ENCODE data around the gene SLIT3.

Gene SLIT3

DNA sequence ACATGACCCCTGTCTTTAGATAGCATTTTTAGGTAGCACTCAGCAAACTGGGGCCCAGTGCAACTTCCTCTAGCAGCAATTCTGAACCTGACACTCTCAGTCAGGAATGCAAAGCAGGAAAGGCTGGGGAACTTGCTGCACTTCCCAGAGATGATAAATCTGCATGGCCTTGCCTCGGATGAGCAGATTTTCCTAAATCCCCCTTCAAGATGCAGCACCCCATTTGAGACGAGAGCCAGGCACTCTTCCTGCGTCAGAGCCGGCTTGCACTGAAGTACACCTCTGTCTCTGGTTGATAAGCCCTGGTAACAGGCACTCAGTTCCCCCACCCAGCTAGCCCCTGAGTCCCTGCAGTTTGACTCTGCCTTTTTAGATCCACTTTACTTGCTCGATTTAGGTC, 425.1 kb downstream of the SLIT3 start:
- DNase-seq (ENCODE audit: low read depth) = no peak
- H3K4me3 ChIP-seq (ENCODE audit: low read depth, low read length) = no peak overlapping the region
- TF ChIP-seq, protein P1, sequence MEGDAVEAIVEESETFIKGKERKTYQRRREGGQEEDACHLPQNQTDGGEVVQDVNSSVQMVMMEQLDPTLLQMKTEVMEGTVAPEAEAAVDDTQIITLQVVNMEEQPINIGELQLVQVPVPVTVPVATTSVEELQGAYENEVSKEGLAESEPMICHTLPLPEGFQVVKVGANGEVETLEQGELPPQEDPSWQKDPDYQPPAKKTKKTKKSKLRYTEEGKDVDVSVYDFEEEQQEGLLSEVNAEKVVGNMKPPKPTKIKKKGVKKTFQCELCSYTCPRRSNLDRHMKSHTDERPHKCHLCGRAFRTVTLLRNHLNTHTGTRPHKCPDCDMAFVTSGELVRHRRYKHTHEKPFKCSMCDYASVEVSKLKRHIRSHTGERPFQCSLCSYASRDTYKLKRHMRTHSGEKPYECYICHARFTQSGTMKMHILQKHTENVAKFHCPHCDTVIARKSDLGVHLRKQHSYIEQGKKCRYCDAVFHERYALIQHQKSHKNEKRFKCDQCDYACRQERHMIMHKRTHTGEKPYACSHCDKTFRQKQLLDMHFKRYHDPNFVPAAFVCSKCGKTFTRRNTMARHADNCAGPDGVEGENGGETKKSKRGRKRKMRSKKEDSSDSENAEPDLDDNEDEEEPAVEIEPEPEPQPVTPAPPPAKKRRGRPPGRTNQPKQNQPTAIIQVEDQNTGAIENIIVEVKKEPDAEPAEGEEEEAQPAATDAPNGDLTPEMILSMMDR (IDR thresholded peaks at IDR 0.05; ENCODE audit: insufficient read depth, low read depth, low read length, missing control alignments) = no peak

DNA sequence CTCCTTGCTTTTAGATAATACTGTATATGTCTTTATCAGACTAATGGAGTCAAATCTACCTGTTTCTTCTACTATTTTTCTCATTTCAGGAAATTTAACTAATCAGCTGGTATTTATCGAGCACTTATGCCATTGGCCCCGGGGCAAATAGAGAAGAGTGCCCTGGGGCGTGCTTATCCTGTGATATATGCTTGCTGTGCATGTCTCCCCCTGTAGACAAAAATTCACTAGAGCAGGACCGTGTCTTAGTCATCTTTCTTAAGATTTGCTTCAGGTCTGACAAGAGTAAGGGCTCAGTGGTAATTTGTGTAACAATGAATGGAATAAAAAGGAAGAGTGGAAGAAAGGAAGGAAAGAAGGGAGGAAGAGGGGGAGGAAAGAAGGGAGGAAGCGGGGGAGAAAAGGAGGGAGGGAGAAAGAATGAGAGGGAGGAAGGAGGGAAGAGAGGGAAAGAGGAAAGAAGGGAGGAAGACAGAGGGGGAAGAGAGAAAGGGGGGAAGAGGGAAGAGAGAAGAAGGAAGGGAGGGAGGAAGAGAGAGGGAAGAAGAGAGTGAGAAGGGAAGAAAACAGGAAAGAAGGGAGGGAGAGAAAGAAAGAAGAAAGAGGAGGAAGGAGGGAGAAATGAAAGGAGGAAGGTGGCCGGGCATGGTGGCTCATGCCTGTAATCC, 426.1 kb downstream of the SLIT3 start:
- TF ChIP-seq, protein P1 (IDR thresholded peaks at IDR 0.05; ENCODE audit: insufficient read depth, low read depth, low read length, missing control alignments) = no peak
- DNase-seq (ENCODE audit: low read depth) = no peak
- H3K4me3 ChIP-seq (ENCODE audit: low read depth, low read length) = no peak overlapping the region

DNA sequence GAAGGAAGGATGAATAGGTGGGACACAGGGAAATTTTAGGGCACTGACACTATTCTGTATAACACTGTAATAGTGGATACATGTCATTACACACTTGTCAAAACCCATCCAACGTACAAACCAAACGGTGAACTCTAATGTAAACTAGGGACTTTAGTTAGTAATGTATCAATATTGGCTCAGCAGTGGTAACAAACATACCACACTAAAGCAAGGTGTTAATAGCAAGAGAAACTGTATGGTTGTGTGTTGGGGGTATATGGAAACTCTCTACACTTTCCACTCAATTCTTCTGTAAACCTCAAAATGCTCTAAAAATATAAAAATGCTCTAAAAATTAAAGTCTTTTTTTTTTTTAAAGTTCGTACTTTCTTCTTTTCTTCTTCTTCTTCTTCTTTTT, 428.7 kb downstream of the SLIT3 start:
- H3K4me3 ChIP-seq (ENCODE audit: low read depth, low read length) = no peak overlapping the region
- DNase-seq (ENCODE audit: low read depth) = no peak
- TF ChIP-seq, protein P1 (IDR thresholded peaks at IDR 0.05; ENCODE audit: insufficient read depth, low read depth, low read length, missing control alignments) = no peak

DNA sequence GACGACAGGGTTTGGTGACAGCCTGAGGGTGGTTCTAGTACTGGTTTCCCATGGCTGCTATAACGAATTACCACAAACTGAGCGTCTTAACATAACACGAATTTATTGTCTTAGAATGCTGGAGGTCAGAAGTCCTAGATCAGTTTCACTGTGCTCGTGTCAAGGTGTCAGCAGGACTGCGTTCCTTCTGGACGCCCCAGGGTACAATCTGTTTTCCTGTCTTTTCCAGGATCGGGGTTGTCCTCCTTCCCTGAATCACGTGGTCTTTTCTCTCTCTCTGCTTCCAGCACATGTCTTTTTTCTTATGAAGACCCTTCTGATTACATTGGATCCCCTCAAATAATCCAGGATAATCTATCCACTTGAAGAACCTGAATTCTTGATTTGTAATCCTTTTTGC, 430.0 kb downstream of the SLIT3 start:
- H3K4me3 ChIP-seq (ENCODE audit: low read depth, low read length) = no peak overlapping the region
- TF ChIP-seq, protein P1 (IDR thresholded peaks at IDR 0.05; ENCODE audit: insufficient read depth, low read depth, low read length, missing control alignments) = no peak
- DNase-seq (ENCODE audit: low read depth) = no peak

DNA sequence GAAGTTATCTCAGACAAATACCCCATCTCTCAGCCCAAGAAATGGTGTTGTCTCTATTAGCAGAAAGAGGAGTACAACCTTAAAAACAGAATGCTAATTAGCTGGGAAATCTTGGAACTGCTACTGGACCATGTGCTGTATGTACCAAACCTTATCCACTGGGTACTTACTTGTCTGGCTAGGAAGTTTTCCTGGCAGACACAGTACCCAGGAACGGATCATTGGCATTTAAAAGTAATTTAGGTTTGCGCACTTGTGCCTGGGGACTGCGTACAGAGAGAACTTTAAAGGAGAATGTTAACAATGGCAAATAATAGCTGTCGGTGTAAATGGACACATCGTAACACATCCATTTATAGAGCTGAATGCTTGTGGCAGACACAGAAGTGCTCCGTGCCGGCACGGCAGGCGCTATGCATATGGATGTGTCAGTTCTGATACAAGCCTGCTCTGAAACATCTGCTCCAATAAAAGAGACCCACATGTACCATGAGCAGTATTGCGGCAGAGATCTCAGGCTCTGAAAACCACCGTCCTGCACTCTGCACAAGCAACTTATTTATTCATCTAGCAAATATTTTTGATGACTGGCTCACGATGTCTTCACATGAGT, 431.2 kb downstream of the SLIT3 start:
- TF ChIP-seq, protein P1 (IDR thresholded peaks at IDR 0.05; ENCODE audit: insufficient read depth, low read depth, low read length, missing control alignments) = no peak
- DNase-seq (ENCODE audit: low read depth) = no peak

DNA sequence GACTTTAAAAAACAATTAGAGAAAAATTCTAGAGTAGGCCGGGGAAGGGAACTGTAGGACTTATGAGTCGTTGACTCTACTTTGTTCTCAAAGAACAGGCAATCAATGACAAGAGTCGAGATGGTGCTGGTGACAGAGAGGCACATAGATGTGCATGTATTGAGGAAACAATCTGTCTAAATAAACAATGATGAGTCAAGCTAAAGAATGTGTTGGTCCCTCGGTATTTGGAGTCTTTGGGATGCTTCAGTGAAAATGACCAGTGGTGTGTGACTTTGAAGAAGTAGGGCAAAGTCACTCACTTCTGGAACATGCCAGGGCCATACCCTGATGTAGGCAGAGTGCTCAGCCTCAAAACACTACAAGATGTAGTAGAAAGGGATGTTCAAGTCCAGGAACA, 433.7 kb downstream of the SLIT3 start:
- H3K4me3 ChIP-seq (ENCODE audit: low read depth, low read length) = no peak overlapping the region
- DNase-seq (ENCODE audit: low read depth) = no peak

More for the DNA sequence above, 431.2 kb downstream of the SLIT3 start:
- H3K4me3 ChIP-seq (ENCODE audit: low read depth, low read length) = no peak overlapping the region

More for the DNA sequence above, 433.7 kb downstream of the SLIT3 start:
- TF ChIP-seq, protein P1 (IDR thresholded peaks at IDR 0.05; ENCODE audit: insufficient read depth, low read depth, low read length, missing control alignments) = no peak

Data from GM12865 (cell line).